GM19043 (cell line): ENCODE results near the gene EFNA3.

Experiments used
- ATAC-seq: cut with Tn5 transposase; IDR thresholded peaks from one replicate; pipeline ENCODE4 v1.9.1; 2021; ENCODE audit warnings: low read depth; ENCODE audit not compliant: unreplicated experiment

EFNA3 gene

DNA sequence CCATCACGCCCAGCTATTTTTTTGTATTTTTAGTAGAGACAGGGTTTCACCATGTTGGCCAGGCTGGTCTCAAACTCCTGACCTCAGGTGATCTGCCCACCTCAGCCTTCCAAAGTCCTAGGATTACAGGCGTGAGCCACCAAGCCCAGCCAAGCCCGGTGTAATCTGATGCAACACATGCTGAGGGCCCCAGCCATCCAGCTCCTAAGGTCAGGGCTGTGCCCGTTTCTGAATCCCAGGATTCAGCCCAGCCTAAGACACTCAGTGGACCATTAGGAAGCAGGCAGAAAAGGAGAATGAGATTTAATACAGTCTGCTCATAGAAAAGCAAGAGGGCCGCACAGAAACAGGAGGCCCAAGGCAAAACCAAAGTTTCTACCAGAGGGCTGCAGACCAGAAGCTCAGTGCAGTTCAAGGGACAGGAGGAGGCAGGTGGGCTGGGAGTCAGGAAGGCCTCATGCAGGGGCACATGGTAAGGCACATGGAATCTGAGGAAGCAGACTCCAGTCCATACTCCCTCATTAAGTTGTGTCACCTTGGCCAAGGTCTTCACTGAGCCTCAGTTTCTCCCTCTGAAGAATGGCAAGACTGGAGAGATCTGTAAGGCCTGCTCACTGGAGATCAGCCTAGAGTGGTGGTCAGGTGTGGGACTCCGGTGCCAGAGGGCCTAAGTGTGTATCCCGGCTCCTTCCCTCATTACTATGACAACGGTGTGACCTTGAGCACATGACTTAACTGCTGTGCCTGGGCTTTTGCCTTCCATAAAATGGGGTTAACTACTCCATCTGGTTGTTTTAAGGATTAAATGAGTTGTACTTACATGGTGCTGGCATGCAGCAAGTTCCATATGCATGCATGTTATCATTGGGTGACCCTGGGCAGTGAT lies 29.9 kb upstream of the EFNA3 start:
- ATAC-seq, result no peak

DNA sequence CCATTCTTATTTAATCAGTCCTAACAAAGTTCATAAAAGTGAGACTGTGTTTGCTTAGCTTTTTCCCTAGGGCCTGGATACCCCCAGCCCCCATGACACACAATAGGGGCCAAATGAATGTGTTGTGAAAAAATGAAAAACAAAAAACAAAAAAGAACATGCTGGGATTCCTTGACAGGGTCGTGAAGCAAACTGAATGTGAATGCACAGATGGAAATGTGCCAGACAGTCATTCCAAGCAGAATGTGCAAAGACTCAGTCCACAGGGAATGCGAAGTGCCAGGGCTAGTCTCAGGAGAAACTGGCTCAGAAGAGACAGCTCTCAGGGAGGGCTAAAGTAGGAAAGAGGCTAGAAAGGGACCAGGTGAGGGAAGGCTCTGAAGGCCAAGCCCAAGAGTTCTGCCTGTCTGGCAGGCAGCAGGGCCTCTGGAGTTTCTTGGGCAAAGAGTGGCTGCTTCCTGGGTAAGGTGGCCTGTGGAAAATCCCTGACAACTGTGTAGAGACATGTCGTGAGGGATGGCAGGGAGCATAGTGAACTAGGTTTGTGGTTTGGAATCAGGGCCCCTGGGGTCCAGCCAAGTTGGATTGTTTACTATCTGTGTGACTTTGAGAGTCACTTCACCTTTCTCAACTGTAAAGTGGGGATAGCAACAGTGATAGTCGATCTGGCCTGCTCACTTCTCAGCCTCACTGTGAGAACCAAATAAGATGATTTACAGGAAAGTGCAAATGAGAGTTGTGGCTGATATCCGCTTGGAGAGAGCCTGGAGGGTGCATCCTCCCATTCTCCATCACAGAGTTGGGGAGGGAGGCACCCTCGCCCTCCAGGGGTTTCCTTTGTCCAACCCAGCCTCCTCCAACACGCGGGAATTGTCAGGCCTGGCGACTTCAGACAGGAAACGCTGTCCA lies 28.7 kb upstream of the EFNA3 start:
- no peak for ATAC-seq

DNA sequence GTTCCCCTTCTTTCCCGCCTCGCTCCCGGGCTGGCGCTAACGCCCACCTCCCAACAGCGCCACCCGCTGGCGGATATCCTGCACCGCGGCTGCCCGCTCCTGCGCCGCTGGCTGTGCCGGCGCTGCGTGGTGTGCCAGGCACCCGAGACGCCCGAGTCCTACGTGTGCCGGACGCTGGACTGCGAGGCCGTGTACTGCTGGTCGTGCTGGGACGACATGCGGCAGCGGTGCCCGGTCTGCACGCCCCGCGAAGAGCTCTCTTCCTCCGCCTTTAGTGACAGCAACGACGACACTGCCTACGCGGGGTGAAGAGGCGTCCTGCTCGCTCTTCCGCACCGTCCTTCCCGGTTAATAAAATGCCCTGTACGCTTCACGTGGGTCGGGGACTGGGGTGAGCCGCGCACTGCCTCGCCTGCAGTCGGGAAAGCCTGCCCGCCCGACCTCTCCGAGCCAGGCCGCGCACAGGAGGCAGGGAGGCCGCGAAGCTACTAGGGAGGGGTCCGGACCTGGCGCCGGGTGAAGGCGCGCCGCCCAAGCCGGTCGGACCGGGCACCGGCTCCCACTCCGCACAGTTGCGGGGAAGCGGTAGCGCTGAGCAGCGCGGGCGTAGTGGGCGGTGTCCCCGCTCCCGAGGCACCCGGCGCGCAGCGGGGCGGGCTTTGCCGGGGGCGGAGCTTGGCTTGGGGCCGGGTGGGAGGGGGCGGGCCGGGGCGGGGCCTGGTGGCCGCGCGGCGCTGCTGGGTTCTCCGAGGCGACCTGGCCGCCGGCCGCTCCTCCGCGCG lies 27.9 kb upstream of the EFNA3 start, which contains the start of gene ADAM15:
TSS of gene ADAM15 (plus strand) at position 757 of the 782 bp plus-strand sequence. CDS start 71 bp downstream, outside the sequence.
- ATAC-seq, result peak; percentile 56

DNA sequence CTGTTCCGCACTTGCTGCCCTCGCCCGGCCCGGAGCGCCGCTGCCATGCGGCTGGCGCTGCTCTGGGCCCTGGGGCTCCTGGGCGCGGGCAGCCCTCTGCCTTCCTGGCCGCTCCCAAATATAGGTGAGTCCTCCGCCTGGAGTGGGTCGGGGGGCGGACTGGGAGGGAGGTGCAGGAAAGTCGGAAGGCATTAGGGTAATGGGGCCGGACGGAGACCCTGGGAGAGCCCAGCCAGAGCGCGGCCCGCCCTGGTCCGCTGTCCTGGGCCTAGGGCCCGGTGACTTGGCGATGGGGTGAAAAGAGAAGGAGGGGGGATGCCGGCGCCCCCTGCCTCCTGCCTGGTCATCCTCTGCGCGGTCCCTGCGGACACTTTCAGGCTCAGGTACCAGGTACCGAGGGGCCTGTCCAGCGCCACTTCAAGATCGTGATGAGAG lies 27.3 kb upstream of the EFNA3 start:
- peak; percentile 12 for ATAC-seq

DNA sequence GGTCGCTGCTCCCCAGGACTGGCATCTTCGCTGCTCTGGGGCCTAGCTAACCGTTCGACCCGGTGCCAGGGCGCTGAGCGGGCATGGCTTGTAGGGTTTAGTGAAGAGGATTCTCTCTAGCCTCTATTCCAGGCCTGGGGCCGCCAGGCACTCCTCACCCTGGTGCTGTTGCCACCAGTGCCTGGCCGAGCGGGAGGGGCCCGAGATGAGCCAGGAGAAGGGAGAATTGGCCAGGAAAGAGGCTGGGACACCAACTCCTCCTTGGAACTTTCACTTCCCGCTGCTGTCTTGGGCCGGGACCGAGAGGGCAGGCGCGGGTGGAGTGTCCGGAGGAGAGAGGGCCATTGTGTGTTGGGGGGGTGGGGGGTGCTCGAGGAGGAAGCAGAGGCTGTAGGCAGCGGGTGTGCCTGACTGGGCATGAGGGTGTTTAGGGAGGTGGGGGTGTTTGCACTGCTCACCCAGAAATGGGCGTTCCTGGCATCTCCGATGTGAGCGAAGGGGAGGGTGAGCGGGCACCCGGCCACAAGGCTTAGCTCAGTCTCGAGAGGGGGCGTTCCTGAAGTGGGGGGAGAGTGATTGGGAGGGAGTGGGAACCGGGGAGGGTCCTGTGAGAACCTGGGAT lies 26.7 kb upstream of the EFNA3 start:
- no peak for ATAC-seq

DNA sequence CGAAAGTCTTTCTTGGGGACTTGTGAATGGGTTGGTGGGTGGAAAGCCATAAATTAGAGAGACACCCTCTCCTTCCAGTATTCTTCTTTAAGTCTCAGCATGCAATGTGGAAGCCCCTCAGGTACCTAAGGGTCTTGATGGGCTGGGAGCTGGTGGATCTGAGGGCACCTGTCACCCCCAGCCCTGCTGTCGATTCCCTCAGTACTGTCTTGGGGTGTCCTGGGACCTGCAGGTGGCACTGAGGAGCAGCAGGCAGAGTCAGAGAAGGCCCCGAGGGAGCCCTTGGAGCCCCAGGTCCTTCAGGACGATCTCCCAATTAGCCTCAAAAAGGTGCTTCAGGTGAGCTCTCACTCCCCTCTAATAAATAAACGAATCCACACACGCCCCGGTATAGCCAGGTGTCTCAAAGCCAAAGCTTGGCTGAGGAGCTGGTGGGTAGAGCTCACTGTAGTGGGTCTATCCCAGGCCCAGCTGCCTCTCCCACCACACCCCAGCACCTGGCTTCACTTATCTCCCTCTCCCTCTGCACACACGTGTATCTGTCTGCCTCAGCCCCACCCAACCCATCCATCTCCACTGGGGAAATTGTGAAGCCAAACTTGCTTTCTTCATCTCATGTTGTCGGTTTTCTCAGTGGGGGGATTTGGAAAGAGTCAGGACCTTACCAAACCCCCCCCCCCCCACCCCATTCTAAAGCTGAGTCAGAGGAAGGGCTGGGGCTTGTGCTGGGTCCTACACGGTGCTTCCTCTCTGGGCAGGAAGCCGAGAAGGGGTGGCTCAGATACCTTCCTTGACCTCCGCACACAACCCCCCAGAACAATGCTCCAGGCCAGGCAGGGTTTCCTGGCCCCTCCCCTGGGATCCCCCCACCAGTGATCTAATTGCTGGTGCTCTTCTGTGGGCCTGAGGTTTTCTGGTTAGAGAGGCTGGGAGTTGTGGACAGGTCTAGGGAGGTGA lies 25.9 kb upstream of the EFNA3 start:
- ATAC-seq, result no peak

DNA sequence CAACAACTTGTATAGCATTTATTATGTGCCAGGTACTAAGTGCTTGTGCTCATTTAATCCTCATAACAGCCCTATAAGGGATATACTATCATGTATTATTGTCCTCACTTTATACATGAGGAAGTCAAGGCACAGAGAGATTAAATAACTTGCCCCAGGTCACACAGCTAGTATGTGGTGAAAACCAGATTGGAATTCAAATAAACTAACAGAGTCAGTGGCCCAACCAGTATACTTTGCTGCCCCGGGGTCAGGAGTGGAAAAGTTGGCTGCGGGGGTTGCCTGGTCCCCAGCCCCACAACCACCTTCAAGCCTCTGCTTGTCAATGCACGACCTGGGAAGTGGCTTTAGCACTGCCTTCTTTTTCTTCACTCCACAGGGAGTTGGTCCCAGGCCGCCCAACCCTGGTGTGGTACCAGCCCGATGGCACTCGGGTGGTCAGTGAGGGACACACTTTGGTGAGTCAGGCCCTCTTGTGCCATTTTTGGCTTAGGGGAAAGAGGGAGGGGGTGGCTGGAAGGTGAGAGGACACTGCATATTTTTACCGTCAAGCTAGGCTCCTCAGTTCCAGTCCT lies 25.0 kb upstream of the EFNA3 start:
- ATAC-seq, result no peak

DNA sequence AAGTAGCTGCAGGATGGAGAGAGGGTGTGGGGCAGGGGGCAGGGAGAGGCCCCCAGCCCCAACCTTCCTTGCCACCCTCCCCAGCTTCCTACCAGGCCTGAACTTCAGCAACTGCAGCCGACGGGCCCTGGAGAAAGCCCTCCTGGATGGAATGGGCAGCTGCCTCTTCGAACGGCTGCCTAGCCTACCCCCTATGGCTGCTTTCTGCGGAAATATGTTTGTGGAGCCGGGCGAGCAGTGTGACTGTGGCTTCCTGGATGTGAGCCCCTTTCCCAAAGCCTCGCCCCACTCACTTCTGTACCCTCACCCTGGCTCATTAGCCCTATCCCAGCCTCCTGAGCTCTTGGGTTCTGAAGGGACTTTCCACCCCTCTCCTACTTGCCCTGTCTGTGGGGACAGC lies 21.5 kb upstream of the EFNA3 start:
- no peak for ATAC-seq

DNA sequence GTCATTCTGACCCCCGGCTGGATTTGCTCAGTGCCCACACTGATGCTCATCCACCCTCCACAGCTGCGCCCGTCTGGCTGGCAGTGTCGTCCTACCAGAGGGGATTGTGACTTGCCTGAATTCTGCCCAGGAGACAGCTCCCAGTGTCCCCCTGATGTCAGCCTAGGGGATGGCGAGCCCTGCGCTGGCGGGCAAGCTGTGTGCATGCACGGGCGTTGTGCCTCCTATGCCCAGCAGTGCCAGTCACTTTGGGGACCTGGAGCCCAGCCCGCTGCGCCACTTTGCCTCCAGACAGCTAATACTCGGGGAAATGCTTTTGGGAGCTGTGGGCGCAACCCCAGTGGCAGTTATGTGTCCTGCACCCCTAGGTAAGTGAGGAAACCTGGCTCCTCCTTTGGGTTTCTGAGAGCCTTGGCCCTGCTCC lies 20.8 kb upstream of the EFNA3 start:
- no peak for ATAC-seq

DNA sequence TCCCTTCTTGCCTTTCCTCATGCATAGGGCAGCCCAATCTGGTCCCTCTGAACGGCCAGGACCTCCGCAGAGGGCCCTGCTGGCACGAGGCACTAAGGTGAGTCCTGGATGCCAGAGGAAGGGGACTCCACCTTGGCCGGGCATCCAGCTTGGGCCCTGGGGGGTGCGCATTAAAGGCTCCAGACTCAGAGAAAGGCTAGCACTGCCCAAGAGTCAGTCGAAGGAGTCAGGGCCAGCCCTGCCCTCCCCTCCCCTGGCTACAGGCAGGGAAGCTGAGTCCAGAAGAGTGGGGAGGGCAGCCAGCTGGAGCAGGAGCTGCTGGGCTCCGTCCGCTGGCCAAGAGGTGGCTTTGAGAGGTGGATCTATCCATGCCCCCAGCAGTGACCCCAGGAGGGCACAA lies 17.9 kb upstream of the EFNA3 start:
- no peak for ATAC-seq

DNA sequence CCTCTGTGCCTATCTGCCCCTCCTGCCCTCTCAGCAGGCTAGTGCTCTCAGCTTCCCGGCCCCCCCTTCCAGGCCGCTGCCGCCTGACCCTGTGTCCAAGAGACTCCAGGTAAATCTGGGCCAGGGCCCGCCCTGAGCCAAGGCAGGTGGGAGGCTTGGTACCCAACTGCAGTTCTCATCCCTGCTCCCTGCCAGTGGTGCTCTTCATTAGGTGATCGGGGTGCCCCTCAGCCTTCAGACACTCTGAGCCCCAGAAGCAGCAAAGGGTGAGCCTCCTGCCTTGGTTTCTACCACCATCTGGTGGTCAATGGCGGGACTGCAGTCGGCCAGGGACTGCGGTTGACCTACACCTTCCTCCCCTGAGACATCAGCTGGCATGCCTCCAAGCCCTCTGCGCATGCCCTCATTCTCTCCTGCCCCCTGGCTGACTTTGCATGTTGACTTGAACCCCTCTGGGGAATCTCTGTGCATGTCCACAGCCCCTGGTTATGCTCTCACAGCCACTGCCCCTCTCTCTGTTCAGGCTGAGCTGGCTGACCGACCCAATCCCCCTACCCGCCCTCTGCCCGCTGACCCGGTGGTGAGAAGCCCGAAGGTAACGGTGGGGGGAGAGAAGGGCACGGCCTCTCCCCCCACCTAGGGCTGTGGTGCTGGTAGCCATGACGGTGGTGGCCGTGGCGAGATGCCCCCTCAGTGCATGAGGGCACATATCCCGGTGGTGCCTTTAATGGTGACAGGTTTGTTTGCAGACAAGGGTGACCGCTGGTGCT lies 17.1 kb upstream of the EFNA3 start:
- ATAC-seq, result peak; percentile 52

DNA sequence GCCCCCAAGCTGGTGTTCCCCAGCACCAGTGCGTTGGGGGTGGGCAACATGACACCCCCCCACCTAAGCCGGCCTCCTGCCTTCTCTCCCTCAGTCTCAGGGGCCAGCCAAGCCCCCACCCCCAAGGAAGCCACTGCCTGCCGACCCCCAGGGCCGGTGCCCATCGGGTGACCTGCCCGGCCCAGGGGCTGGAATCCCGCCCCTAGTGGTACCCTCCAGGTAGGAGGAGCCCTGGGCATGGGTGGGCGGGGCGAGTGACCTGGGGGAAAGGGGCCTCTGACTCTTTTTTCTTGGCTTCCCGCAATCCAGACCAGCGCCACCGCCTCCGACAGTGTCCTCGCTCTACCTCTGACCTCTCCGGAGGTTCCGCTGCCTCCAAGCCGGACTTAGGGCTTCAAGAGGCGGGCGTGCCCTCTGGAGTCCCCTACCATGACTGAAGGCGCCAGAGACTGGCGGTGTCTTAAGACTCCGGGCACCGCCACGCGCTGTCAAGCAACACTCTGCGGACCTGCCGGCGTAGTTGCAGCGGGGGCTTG lies 16.4 kb upstream of the EFNA3 start:
- ATAC-seq, result no peak

DNA sequence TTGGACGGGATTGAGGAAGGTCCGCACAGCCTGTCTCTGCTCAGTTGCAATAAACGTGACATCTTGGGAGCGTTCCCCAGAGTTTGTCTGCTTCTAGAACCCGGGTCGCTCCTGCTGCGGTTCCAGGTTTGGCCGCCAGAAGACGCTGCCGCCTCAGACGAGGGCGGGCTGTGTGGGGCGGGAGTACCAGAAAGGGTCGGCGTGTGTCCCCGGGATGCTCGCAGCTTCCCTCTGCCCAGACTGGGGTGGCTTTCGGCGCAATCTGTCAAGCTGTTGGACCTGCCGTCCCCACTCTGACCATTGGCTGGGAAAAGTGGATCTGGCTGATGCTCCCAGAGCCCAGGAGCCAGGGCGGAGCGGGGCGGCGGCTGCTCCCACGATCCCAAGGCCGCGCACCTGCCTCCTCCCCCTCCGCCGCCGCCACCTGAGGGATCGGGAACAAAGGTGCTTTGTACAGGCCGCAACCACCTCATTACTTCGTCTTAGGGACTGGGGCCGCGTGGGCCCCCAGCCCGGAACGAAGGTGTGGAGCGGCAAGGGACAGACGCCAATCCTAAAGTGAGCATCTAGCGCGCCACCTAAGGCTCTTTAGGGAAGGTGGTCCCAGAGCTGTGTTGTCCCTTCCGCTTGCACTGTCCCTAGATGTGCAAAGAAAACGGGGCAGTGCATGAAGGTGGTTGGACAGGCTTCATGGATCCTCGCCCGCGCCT lies 15.8 kb upstream of the EFNA3 start:
- ATAC-seq, result no peak

DNA sequence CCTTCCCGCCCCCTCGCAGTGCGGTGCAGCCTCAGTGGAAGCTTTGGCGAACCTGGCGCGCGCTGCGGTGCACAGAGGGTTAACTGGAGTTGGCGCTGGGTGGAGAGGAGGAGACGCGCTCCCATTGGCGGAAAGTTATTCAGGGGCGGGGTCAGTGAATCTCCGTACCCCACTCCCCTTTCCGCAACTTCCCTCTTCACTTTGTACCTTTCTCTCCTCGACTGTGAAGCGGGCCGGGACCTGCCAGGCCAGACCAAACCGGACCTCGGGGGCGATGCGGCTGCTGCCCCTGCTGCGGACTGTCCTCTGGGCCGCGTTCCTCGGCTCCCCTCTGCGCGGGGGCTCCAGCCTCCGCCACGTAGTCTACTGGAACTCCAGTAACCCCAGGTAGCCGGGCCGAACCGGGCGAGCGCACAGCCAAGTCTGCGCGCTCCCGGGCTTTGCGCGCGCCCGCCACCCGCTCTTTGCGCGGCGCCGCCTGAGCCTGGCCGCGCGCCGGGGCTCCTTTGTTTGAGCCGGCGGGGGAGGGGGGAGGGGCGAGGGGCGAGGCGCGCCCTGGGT lies 15.0 kb upstream of the EFNA3 start, which contains the start of gene EFNA4:
TSS of gene EFNA4 (plus strand) at position 191 of the 561 bp plus-strand sequence. CDS start at position 275, 84 bp downstream.
- ATAC-seq, result peak; percentile 73

DNA sequence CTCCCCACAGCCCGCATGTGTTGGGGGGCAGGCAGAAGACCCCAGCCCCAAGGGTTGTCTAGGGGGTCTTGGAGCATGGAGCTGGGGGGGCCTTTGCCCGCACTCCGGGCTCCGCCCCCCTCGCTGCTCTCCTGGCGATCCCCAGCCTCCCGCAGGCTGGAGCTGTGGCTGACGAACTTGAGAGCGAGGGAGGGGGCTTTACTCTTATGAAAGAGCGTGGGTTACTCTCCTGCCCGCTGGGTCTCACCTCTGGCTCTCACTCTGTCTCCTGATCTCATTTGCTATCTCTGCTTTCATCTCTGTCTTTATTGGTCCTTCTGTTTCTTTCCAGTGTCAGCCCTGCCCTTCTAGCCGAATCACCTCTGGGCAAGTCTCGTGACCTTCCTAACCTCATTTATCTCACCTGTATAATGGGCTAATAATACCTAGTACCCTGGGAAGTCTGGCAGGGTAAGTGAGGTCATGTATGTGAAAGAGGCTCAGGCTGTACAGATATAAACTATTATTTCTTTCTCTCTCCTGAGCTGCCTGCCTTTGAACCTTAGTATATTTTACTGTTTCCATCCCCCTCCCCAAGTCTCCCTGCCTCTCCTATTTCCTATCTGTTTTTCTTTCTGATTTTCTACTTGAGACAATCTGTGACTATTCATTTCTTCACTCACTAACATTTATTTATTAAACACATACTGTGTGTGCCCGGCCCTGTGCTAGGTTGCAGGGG lies 14.4 kb upstream of the EFNA3 start:
- ATAC-seq, result no peak
